GM12878 (cell line): ENCODE measurements around the gene IER5L. TPM values are rescaled to one million over a fixed set of nuclear protein-coding genes. Genes with fewer than 3 reads are reported as not detected.

ENCODE experiments used
- BACH1 ChIP-seq: fragments of 450-650 bp; IDR thresholded peaks from 2 replicates; pipeline ENCODE4 v1.6.1; 2017; ENCODE audit warnings: mild to moderate bottlenecking, borderline replicate concordance
- BCL11A ChIP-seq: IDR thresholded peaks from 2 replicates; pipeline ENCODE4 v1.6.1; 2011; ENCODE audit warnings: low read depth, low read length
- ETV6 ChIP-seq, 2 experiments: fragments of 450-650 bp in 1 of 2; IDR thresholded peaks in 1 of 2; conservative IDR thresholded peaks in 1 of 2; 2 replicates each; pipeline ENCODE4 v1.6.1; 2014; ENCODE audit warnings: antibody characterized with exemption in 1 of 2, borderline replicate concordance in 1 of 2, low read depth in 1 of 2, mild to moderate bottlenecking in 1 of 2, moderate library complexity in 1 of 2
- HCFC1 ChIP-seq: fragments of 150-350 bp; IDR thresholded peaks from 2 replicates; pipeline ENCODE4 v1.6.1; 2014; ENCODE audit warnings: low read length
- IKZF2 ChIP-seq, 2 experiments: fragments of 450-650 bp; IDR thresholded peaks; 2 replicates each; pipeline ENCODE4 v1.6.1; 2017; ENCODE audit warnings: mild to moderate bottlenecking in 2 of 2, moderate library complexity in 2 of 2
- JUNB ChIP-seq: IDR thresholded peaks from 2 replicates; pipeline ENCODE4 v1.6.1; 2016; ENCODE audit warnings: antibody characterized with exemption, mild to moderate bottlenecking
- JUND ChIP-seq: IDR thresholded peaks from 2 replicates; pipeline ENCODE4 v1.6.1; 2012; ENCODE audit warnings: low read depth, mild to moderate bottlenecking, low read length, improper control_type of control experiment, moderate library complexity
- LARP7 ChIP-seq: fragments of 450-650 bp; IDR thresholded peaks from 2 replicates; pipeline ENCODE4 v1.6.1; 2017; ENCODE audit warnings: mild to moderate bottlenecking
- RAD21 ChIP-seq: IDR thresholded peaks from 2 replicates; pipeline ENCODE4 v1.6.1; 2011; ENCODE audit warnings: mild to moderate bottlenecking, low read depth, low read length, moderate library complexity; ENCODE audit not compliant: insufficient read depth
- polyA plus RNA-seq, 11 experiments: library from polyadenylated mRNA; depleted of rRNA in 4 of 11; unstranded in 6 of 11; stranded (reverse) in 5 of 11; fragments of >200 nt; fragmentation: Nextera tagmentation in 4 of 11; fragmentation: Illumina TruSeq in 1 of 11; extraction: Ambion mirVana in 4 of 11; extraction: Trizol in 1 of 11; gene quantifications; 1 replicate in 1 of 11; 2 replicates in 10 of 11; pipeline versions ENCODE4 v1.2.1 to v1.2.3, GENCODE V29; 2011 to 2016; ENCODE audit warnings: inconsistent platforms in 2 of 11, missing spikeins in 2 of 11, low read depth in 1 of 11
- total RNA-seq, 4 experiments: library from RNA; depleted of rRNA in 3 of 4; stranded (reverse); fragments of >200 nt in 3 of 4; fragmentation: Illumina TruSeq in 1 of 4; extraction: Trizol in 1 of 4; gene quantifications; 2 replicates each; pipeline versions ENCODE4 v1.2.1 to v1.2.3, GENCODE V29; 2013 to 2021
- TF ChIP-seq, protein P1 (sequence below): IDR thresholded peaks from 2 replicates; pipeline ENCODE4 v1.6.1; 2011; ENCODE audit warnings: borderline replicate concordance, low read depth, mild to moderate bottlenecking, moderate library complexity, mixed read lengths, low read length; ENCODE audit not compliant: insufficient read depth; ENCODE audit errors: extremely low read length
- TF ChIP-seq, protein P2 (sequence below): fragments of 450-650 bp; conservative IDR thresholded peaks from 2 replicates; pipeline ENCODE4 v1.6.1; 2017; ENCODE audit warnings: mild to moderate bottlenecking, moderate library complexity
- TF ChIP-seq, protein P3 (sequence below): IDR thresholded peaks from 2 replicates; pipeline ENCODE4 v1.6.1; 2011; ENCODE audit warnings: mild to moderate bottlenecking, low read depth, low read length, moderate library complexity; ENCODE audit not compliant: insufficient replicate concordance
- TF ChIP-seq, protein P4 (sequence below): fragments of 450-650 bp; IDR thresholded peaks from 2 replicates; pipeline ENCODE4 v1.6.1; 2018; ENCODE audit warnings: borderline replicate concordance, mild to moderate bottlenecking; ENCODE audit not compliant: partially characterized antibody
- TF ChIP-seq, protein P5 (sequence below): fragments of 450-650 bp; IDR thresholded peaks from 2 replicates; pipeline ENCODE4 v1.6.1; 2017; ENCODE audit warnings: mild to moderate bottlenecking, low read depth, inconsistent platforms; ENCODE audit not compliant: poor library complexity, severe bottlenecking
- TF ChIP-seq, protein P6 (sequence below): fragments of 450-650 bp; IDR thresholded peaks from 2 replicates; pipeline ENCODE4 v1.6.1; 2016; ENCODE audit warnings: mild to moderate bottlenecking, moderate library complexity, borderline replicate concordance

The IER5L gene
- total and polyA plus RNA-seq, 10 of the 15 experiments (the other 5 are each of a cell fraction or from before 2014, with no cell fraction given), result 0.04 to 1.4 (median 0.17) TPM

DNA sequence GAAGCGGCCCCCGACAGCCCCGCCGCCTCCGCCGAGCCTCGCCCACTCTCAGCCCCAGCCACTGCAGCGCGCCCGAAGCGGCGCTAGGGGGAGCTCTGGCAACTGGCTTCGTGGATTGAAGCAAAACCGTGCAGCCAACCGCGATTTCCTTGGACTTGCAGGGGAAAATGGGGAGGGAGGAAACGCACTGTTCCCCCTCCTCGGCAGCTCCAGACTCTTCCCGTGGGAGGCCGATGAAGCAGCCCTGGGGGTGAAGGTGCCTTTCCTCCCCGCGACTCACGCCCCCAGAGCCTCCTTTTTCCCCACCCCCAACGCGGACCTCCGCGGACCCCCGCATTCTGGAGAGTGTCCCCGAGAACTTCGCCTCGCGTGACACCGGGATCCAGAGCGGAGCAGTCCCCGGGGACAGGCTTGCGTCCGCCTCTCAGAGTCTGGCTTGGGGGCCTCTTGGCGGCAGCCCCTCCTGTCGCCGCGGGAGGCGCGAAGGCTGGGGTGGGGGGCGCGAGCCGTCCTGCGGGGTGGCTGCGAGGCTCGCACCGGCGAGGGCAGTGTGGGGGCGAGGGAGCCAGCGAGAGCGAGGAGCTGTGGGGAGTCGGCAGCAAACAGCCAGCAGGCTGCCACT, 3.8 kb downstream of the IER5L start (continued):
- TF ChIP-seq, protein P1, sequence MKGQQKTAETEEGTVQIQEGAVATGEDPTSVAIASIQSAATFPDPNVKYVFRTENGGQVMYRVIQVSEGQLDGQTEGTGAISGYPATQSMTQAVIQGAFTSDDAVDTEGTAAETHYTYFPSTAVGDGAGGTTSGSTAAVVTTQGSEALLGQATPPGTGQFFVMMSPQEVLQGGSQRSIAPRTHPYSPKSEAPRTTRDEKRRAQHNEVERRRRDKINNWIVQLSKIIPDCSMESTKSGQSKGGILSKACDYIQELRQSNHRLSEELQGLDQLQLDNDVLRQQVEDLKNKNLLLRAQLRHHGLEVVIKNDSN, result no peak
- TF ChIP-seq, protein P2, sequence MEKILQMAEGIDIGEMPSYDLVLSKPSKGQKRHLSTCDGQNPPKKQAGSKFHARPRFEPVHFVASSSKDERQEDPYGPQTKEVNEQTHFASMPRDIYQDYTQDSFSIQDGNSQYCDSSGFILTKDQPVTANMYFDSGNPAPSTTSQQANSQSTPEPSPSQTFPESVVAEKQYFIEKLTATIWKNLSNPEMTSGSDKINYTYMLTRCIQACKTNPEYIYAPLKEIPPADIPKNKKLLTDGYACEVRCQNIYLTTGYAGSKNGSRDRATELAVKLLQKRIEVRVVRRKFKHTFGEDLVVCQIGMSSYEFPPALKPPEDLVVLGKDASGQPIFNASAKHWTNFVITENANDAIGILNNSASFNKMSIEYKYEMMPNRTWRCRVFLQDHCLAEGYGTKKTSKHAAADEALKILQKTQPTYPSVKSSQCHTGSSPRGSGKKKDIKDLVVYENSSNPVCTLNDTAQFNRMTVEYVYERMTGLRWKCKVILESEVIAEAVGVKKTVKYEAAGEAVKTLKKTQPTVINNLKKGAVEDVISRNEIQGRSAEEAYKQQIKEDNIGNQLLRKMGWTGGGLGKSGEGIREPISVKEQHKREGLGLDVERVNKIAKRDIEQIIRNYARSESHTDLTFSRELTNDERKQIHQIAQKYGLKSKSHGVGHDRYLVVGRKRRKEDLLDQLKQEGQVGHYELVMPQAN, result peak; percentile 40; the same call in 1 of the 2 replicates
- peak; percentile 55; the same call in 1 of the 2 replicates for TF ChIP-seq LARP7
- TF ChIP-seq, protein P3, sequence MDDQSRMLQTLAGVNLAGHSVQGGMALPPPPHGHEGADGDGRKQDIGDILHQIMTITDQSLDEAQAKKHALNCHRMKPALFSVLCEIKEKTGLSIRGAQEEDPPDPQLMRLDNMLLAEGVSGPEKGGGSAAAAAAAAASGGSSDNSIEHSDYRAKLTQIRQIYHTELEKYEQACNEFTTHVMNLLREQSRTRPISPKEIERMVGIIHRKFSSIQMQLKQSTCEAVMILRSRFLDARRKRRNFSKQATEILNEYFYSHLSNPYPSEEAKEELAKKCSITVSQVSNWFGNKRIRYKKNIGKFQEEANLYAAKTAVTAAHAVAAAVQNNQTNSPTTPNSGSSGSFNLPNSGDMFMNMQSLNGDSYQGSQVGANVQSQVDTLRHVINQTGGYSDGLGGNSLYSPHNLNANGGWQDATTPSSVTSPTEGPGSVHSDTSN, result no peak
- peak; percentile 69 to 79 for TF ChIP-seq IKZF2 (IDR thresholded peaks at IDR 0.05)
- TF ChIP-seq JUNB, result no peak
- TF ChIP-seq, protein P4, sequence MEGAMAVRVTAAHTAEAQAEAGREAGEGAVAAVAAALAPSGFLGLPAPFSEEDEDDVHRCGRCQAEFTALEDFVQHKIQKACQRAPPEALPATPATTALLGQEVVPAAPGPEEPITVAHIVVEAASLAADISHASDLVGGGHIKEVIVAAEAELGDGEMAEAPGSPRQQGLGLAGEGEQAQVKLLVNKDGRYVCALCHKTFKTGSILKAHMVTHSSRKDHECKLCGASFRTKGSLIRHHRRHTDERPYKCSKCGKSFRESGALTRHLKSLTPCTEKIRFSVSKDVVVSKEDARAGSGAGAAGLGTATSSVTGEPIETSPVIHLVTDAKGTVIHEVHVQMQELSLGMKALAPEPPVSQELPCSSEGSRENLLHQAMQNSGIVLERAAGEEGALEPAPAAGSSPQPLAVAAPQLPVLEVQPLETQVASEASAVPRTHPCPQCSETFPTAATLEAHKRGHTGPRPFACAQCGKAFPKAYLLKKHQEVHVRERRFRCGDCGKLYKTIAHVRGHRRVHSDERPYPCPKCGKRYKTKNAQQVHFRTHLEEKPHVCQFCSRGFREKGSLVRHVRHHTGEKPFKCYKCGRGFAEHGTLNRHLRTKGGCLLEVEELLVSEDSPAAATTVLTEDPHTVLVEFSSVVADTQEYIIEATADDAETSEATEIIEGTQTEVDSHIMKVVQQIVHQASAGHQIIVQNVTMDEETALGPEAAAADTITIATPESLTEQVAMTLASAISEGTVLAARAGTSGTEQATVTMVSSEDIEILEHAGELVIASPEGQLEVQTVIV, result no peak
- peak; percentile 15; the same call in 1 of the 2 replicates for TF ChIP-seq BACH1
- TF ChIP-seq, protein P5, sequence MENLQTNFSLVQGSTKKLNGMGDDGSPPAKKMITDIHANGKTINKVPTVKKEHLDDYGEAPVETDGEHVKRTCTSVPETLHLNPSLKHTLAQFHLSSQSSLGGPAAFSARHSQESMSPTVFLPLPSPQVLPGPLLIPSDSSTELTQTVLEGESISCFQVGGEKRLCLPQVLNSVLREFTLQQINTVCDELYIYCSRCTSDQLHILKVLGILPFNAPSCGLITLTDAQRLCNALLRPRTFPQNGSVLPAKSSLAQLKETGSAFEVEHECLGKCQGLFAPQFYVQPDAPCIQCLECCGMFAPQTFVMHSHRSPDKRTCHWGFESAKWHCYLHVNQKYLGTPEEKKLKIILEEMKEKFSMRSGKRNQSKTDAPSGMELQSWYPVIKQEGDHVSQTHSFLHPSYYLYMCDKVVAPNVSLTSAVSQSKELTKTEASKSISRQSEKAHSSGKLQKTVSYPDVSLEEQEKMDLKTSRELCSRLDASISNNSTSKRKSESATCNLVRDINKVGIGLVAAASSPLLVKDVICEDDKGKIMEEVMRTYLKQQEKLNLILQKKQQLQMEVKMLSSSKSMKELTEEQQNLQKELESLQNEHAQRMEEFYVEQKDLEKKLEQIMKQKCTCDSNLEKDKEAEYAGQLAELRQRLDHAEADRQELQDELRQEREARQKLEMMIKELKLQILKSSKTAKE, result no peak
- TF ChIP-seq RAD21, result peak; percentile 94
- TF ChIP-seq HCFC1, result no peak
- no peak for TF ChIP-seq ETV6 (conservative IDR thresholded peaks at IDR 0.05 in 1 of 2, IDR thresholded peaks at IDR 0.05 in 1 of 2; ENCODE audit: borderline replicate concordance in 1 of 2, low read depth in 1 of 2)
- no peak for TF ChIP-seq BCL11A
- TF ChIP-seq, protein P6, sequence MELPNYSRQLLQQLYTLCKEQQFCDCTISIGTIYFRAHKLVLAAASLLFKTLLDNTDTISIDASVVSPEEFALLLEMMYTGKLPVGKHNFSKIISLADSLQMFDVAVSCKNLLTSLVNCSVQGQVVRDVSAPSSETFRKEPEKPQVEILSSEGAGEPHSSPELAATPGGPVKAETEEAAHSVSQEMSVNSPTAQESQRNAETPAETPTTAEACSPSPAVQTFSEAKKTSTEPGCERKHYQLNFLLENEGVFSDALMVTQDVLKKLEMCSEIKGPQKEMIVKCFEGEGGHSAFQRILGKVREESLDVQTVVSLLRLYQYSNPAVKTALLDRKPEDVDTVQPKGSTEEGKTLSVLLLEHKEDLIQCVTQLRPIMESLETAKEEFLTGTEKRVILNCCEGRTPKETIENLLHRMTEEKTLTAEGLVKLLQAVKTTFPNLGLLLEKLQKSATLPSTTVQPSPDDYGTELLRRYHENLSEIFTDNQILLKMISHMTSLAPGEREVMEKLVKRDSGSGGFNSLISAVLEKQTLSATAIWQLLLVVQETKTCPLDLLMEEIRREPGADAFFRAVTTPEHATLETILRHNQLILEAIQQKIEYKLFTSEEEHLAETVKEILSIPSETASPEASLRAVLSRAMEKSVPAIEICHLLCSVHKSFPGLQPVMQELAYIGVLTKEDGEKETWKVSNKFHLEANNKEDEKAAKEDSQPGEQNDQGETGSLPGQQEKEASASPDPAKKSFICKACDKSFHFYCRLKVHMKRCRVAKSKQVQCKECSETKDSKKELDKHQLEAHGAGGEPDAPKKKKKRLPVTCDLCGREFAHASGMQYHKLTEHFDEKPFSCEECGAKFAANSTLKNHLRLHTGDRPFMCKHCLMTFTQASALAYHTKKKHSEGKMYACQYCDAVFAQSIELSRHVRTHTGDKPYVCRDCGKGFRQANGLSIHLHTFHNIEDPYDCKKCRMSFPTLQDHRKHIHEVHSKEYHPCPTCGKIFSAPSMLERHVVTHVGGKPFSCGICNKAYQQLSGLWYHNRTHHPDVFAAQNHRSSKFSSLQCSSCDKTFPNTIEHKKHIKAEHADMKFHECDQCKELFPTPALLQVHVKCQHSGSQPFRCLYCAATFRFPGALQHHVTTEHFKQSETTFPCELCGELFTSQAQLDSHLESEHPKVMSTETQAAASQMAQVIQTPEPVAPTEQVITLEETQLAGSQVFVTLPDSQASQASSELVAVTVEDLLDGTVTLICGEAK, result no peak
- TF ChIP-seq JUND, result no peak
